K562 (cell line): ENCODE measurements around the gene PTPRM. TPM values are rescaled to one million over a fixed set of nuclear protein-coding genes. Genes with fewer than 3 reads are reported as not detected.

Source experiments
- ATAC-seq: fragments of 200-7000 bp; cut with Tn5 transposase; 3 replicates; pipeline ENCODE4 v1.9.1; 2020; ENCODE audit warnings: moderate library complexity
- BruUV-seq: library from RNA; stranded (reverse); fragments of 400-500 nt; replicated peaks from 2 replicates; lab custom pipeline; 2021; lab: Mats Ljungman, UMichigan
- CTCF ChIA-PET: fragments of 300-600 bp; formaldehyde crosslinking; extraction: SDS; loops from one replicate; lab custom pipeline; 2021; ENCODE audit warnings: low intra/inter-chr PET ratio; lab: Yijun Ruan, JAX
- POLR2A ChIA-PET: fragments of 300-600, 350-650 bp; sonication (Branson Sonifier 250); formaldehyde crosslinking; extraction: SDS; loops from one replicate; lab custom pipeline; 2021; ENCODE audit warnings: antibody characterized with exemption, inconsistent platforms; lab: Yijun Ruan, JAX
- DNase-seq, 4 experiments: peaks; one replicate each; pipeline versions ENCODE4 v3.0.0 to v3.0.0-alpha.2; 2011 to 2018; ENCODE audit warnings: low spot score in 3 of 4, mixed read lengths in 3 of 4; ENCODE audit errors: extremely low read depth in 1 of 4
- FAIRE-seq: peaks from 2 replicates; lab custom pipeline; 2011; peaks lifted over from hg19 to GRCh38; lab: Jason Lieb, UNC
- H2AFZ ChIP-seq: 2 replicates; pipeline ENCODE4 v1.6.0; 2011; ENCODE audit warnings: low read depth, low read length, control low read depth, inconsistent platforms
- H3K27ac ChIP-seq: fragments of 200-600 bp; 3 replicates; pipeline ENCODE4 v1.8.0; 2011; ENCODE audit warnings: low read depth, mild to moderate bottlenecking, control low read depth, inconsistent platforms, low read length, moderate library complexity, mixed read lengths; ENCODE audit errors: extremely low read depth
- H3K27me3 ChIP-seq, 2 experiments: fragments of 300-600 bp in 1 of 2; 2 replicates in 1 of 2; 3 replicates in 1 of 2; pipeline versions ENCODE4 v1.6.0 to v1.8.0; 2011; ENCODE audit warnings: inconsistent platforms in 2 of 2, low read length in 2 of 2, mild to moderate bottlenecking in 1 of 2, mixed read lengths in 1 of 2, moderate library complexity in 1 of 2; ENCODE audit not compliant: control insufficient read depth in 2 of 2, insufficient read depth in 2 of 2
- H3K36me3 ChIP-seq: fragments of 300-600 bp; 3 replicates; pipeline ENCODE4 v1.8.0; 2011; ENCODE audit warnings: mild to moderate bottlenecking, low read length, inconsistent platforms; ENCODE audit not compliant: control insufficient read depth, insufficient read depth
- H3K4me1 ChIP-seq, 2 experiments: fragments of 200-600 bp in 1 of 2; replicated peaks in 1 of 2; 2 replicates in 1 of 2; 3 replicates in 1 of 2; pipeline versions ENCODE4 v1.5.1 to v1.8.0; 2011; ENCODE audit warnings: inconsistent platforms in 2 of 2, low read length in 2 of 2, mild to moderate bottlenecking in 1 of 2, mixed read lengths in 1 of 2, moderate library complexity in 1 of 2; ENCODE audit not compliant: control insufficient read depth in 2 of 2, insufficient read depth in 2 of 2
- H3K4me2 ChIP-seq: 2 replicates; pipeline ENCODE4 v1.6.1; 2011; ENCODE audit warnings: low read length, control low read depth, inconsistent platforms, mixed read lengths; ENCODE audit not compliant: insufficient read depth
- H3K4me3 ChIP-seq: fragments of 200-600 bp; sonication (generic), shearing (Covaris generic); 2 replicates; pipeline ENCODE4 v1.5.1; 2016; ENCODE audit warnings: control low read depth, inconsistent platforms
- H3K79me2 ChIP-seq: fragments of 200-600 bp; 3 replicates; pipeline ENCODE4 v1.8.0; 2011; ENCODE audit warnings: low read length, inconsistent platforms; ENCODE audit not compliant: control insufficient read depth, insufficient read depth
- H3K9ac ChIP-seq, 2 experiments: 2 replicates each; pipeline versions ENCODE4 v1.6.0 to v1.6.1; 2011; ENCODE audit warnings: low read depth in 2 of 2, low read length in 2 of 2, control low read depth in 1 of 2, inconsistent platforms in 1 of 2, mild to moderate bottlenecking in 1 of 2, mixed read lengths in 1 of 2; ENCODE audit not compliant: insufficient read depth in 1 of 2
- H3K9me1 ChIP-seq: one replicate; pipeline ENCODE4 v1.6.0; 2011; ENCODE audit warnings: inconsistent platforms, mild to moderate bottlenecking, low read length, moderate library complexity; ENCODE audit not compliant: control insufficient read depth, insufficient read depth
- H3K9me3 ChIP-seq: replicated peaks from 2 replicates; pipeline ENCODE4 v1.5.1; 2011; ENCODE audit warnings: low read depth, low read length, inconsistent platforms; ENCODE audit not compliant: control insufficient read depth, insufficient read depth
- H4K20me1 ChIP-seq: replicated peaks from 2 replicates; pipeline ENCODE4 v1.6.1; 2011; ENCODE audit warnings: low read length, inconsistent platforms, mixed read lengths; ENCODE audit not compliant: control insufficient read depth, insufficient read depth
- CC2D1A ChIP-seq: fragments of 450-650 bp; IDR thresholded peaks from 2 replicates; pipeline ENCODE4 v1.6.1; 2017; ENCODE audit warnings: mild to moderate bottlenecking
- E2F8 ChIP-seq: fragments of 450-650 bp; IDR thresholded peaks from 2 replicates; pipeline ENCODE4 v1.7.1; 2018; ENCODE audit warnings: mild to moderate bottlenecking, low read depth; ENCODE audit not compliant: partially characterized antibody
- GTF2E2 ChIP-seq: fragments of 200-800 bp; sonication (Bioruptor generic); IDR thresholded peaks from 2 replicates; pipeline ENCODE4 v1.6.1; 2016; ENCODE audit warnings: missing genetic modification characterization, missing compliant biosample characterization
- GTF2F1 ChIP-seq: IDR thresholded peaks from 2 replicates; pipeline ENCODE4 v1.6.1; 2011; ENCODE audit warnings: low read depth, low read length, improper control_type of control experiment
- MAZ ChIP-seq, 2 experiments: fragments of 450-650 bp in 1 of 2; sonication (generic) in 1 of 2; formaldehyde crosslinking; IDR thresholded peaks in 1 of 2; conservative IDR thresholded peaks in 1 of 2; 2 replicates each; pipeline versions ENCODE4 v1.4.0 to v1.5.0; 2020; ENCODE audit warnings: mild to moderate bottlenecking in 1 of 2, missing genetic modification reagents in 1 of 2
- MTA3 ChIP-seq: fragments of 450-650 bp; formaldehyde crosslinking; IDR thresholded peaks from 2 replicates; pipeline ENCODE4 v1.6.1; 2017; ENCODE audit warnings: mild to moderate bottlenecking, borderline replicate concordance
- SIX5 ChIP-seq, 2 experiments: IDR thresholded peaks; 2 replicates each; pipeline ENCODE4 v1.6.1; 2011; ENCODE audit warnings: low read length in 2 of 2, borderline replicate concordance in 1 of 2, low read depth in 1 of 2, mild to moderate bottlenecking in 1 of 2, moderate library complexity in 1 of 2; ENCODE audit not compliant: insufficient read depth in 1 of 2
- ZNF23 ChIP-seq: fragments of 250-450 bp; sonication (Bioruptor Pico); IDR thresholded peaks from 2 replicates; pipeline ENCODE4 v1.4.0; 2020; ENCODE audit warnings: mild to moderate bottlenecking
- ZNF3 ChIP-seq: fragments of 250-450 bp; sonication (Bioruptor Pico); IDR thresholded peaks from 2 replicates; pipeline ENCODE4 v1.5.0; 2021; ENCODE audit warnings: mild to moderate bottlenecking, moderate library complexity
- ZNF384 ChIP-seq: IDR thresholded peaks from 2 replicates; pipeline ENCODE4 v1.6.1; 2012; ENCODE audit warnings: low read depth, low read length, improper control_type of control experiment
- ZNF717 ChIP-seq: fragments of 250-450 bp; sonication (Bioruptor Pico); IDR thresholded peaks from 2 replicates; pipeline ENCODE4 v1.5.0; 2021
- WGBS: fragments of 100-300 bp; shearing (Covaris generic); methylation state at CpG from one replicate; pipeline ENCODE4 v1.1.6; 2016; ENCODE audit warnings: low coverage, mixed read lengths; ENCODE audit not compliant: insufficient coverage; ENCODE audit errors: missing lambda C conversion rate; 5-methylcytosine and 5-hydroxymethylcytosine counted together
- in situ Hi-C: fragments of 300-500 bp; cut with MboI; formaldehyde crosslinking; loops from 4 replicates; pipeline ENCODE4 v1.15.0; 2018; ENCODE audit warnings: inconsistent platforms, mixed read lengths
- intact Hi-C: fragments of 100-400 bp; cut with micrococcal nuclease; formaldehyde crosslinking; loops from 2 replicates; pipeline ENCODE4 v1.14.2; 2022
- polyA plus RNA-seq, 8 experiments: library from polyadenylated mRNA; depleted of rRNA in 4 of 8; stranded (reverse) in 5 of 8; unstranded in 3 of 8; fragments of >200 nt; fragmentation: Nextera tagmentation in 2 of 8; fragmentation: Illumina TruSeq in 1 of 8; extraction: Ambion mirVana in 2 of 8; extraction: Trizol in 1 of 8; gene quantifications; 2 replicates each; pipeline versions ENCODE4 v1.2.1 to v1.2.3, GENCODE V29; 2011 to 2014; ENCODE audit warnings: inconsistent platforms in 1 of 8, missing spikeins in 1 of 8
- total RNA-seq, 7 experiments: library from RNA; depleted of rRNA in 6 of 7; stranded (reverse); fragments of >200 nt in 6 of 7; fragmentation: Illumina TruSeq in 2 of 7; extraction: Trizol in 2 of 7; gene quantifications; 2 replicates each; pipeline versions ENCODE4 v1.2.1 to v1.2.3, GENCODE V29; 2011 to 2021; ENCODE audit warnings: low replicate concordance in 1 of 7
- TF ChIP-seq, protein P1 (sequence below): fragments of 450-650 bp; IDR thresholded peaks from 2 replicates; pipeline ENCODE4 v1.6.1; 2016; ENCODE audit warnings: mild to moderate bottlenecking
- TF ChIP-seq, protein P2 (sequence below), 2 experiments: fragments of 450-650 bp; IDR thresholded peaks; 2 replicates each; pipeline ENCODE4 v1.6.1; 2018; ENCODE audit warnings: mild to moderate bottlenecking in 2 of 2, low read depth in 1 of 2; ENCODE audit not compliant: partially characterized antibody in 2 of 2

The PTPRM gene
- total and polyA plus RNA-seq, 9 of the 15 experiments (the other 6 are each of a cell fraction or from before 2014, with no cell fraction given), result 0.03 to 0.16 (median 0.08) TPM; not detected in 3

DNA sequence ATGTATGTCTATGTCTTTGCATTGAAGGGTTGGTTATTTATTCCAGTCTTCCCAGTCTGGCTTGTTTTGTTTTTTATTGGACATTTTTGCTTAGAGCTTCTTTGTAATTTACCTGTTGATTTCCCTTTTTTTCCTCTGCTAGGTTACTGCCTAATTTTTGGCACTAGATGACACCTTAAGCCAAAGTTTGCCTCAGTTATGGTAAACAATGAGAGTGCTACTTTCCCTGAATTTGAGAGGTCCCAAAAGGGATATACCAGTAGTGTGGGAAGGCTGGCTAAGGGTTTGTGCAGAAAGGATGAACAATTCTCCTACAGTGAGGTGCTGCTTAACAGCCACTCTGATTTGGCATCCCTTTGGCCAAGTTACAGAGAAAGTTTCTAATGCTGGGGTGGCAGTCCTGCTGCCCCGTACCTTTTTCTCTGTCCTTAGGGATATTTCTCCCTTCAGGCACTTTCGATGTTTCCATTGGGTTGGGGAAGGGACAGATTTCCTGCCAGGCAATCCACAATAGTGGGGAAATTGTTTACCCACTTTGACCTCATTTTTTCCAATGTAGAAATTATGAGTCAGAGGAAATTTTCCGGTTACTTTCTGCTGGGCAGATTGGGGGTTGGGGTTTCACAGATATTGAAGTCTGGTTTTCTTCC, 354.9 kb downstream of the PTPRM start:
- Histone ChIP-seq H3K36me3 (no peaks in the 10 kb centered on the region), H3K9me1 (no peaks in the 10 kb centered on the region), H3K79me2 (no peaks in the 10 kb centered on the region), H3K27ac (no peak overlapping the region), H3K9me3 (no peaks in the 10 kb centered on the region), H3K9ac (no peak overlapping the region), H3K4me1 (no peaks in the 10 kb centered on the region), H3K27me3 (no peaks in the 10 kb centered on the region), H3K4me2 (no peak overlapping the region), H3K4me3 (no peak overlapping the region), H4K20me1 (no peaks in the 10 kb centered on the region), H2AFZ (no peak overlapping the region)
- POLR2A ChIA-PET, result no interaction called here
- intact Hi-C loops, result no loop called here
- CTCF ChIA-PET, result no interaction called here
- BruUV-seq, result no TSS peak
- 3% methylated on average over 3 of the region's 3 CpGs for WGBS
- ATAC-seq, result no peak
- no peak for FAIRE-seq
- in situ Hi-C loops, result no loop called here
- DNase-seq, result no peak
- TF ChIP-seq ZNF3 (CRISPR knock-in tag) (no peak), ZNF717 (CRISPR knock-in tag) (no peak), CC2D1A (no peak), MAZ (CRISPR knock-in tag; conservative IDR thresholded peaks at IDR 0.05 in 1 of 2, IDR thresholded peaks at IDR 0.05 in 1 of 2) (no peak), ZNF384 (no peak), SIX5 (IDR thresholded peaks at IDR 0.05; ENCODE audit: borderline replicate concordance in 1 of 2, insufficient read depth in 1 of 2, low read depth in 1 of 2, low read length in 2 of 2) (no peak), GTF2F1 (no peak), ZNF23 (CRISPR knock-in tag) (no peak), MTA3 (no peak), E2F8 (no peak), GTF2E2 (no peak)
- TF ChIP-seq, protein P1, sequence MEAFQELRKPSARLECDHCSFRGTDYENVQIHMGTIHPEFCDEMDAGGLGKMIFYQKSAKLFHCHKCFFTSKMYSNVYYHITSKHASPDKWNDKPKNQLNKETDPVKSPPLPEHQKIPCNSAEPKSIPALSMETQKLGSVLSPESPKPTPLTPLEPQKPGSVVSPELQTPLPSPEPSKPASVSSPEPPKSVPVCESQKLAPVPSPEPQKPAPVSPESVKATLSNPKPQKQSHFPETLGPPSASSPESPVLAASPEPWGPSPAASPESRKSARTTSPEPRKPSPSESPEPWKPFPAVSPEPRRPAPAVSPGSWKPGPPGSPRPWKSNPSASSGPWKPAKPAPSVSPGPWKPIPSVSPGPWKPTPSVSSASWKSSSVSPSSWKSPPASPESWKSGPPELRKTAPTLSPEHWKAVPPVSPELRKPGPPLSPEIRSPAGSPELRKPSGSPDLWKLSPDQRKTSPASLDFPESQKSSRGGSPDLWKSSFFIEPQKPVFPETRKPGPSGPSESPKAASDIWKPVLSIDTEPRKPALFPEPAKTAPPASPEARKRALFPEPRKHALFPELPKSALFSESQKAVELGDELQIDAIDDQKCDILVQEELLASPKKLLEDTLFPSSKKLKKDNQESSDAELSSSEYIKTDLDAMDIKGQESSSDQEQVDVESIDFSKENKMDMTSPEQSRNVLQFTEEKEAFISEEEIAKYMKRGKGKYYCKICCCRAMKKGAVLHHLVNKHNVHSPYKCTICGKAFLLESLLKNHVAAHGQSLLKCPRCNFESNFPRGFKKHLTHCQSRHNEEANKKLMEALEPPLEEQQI, result no peak
- TF ChIP-seq, protein P2, sequence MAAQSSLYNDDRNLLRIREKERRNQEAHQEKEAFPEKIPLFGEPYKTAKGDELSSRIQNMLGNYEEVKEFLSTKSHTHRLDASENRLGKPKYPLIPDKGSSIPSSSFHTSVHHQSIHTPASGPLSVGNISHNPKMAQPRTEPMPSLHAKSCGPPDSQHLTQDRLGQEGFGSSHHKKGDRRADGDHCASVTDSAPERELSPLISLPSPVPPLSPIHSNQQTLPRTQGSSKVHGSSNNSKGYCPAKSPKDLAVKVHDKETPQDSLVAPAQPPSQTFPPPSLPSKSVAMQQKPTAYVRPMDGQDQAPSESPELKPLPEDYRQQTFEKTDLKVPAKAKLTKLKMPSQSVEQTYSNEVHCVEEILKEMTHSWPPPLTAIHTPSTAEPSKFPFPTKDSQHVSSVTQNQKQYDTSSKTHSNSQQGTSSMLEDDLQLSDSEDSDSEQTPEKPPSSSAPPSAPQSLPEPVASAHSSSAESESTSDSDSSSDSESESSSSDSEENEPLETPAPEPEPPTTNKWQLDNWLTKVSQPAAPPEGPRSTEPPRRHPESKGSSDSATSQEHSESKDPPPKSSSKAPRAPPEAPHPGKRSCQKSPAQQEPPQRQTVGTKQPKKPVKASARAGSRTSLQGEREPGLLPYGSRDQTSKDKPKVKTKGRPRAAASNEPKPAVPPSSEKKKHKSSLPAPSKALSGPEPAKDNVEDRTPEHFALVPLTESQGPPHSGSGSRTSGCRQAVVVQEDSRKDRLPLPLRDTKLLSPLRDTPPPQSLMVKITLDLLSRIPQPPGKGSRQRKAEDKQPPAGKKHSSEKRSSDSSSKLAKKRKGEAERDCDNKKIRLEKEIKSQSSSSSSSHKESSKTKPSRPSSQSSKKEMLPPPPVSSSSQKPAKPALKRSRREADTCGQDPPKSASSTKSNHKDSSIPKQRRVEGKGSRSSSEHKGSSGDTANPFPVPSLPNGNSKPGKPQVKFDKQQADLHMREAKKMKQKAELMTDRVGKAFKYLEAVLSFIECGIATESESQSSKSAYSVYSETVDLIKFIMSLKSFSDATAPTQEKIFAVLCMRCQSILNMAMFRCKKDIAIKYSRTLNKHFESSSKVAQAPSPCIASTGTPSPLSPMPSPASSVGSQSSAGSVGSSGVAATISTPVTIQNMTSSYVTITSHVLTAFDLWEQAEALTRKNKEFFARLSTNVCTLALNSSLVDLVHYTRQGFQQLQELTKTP (IDR thresholded peaks at IDR 0.05; ENCODE audit: low read depth in 1 of 2, partially characterized antibody in 2 of 2), result no peak
